Stimulated activated naive B cell treated with anti-CD40 and anti-IgM and Interleukin-4, amounts not matched to agents 10 μg/mL and 1 μg/mL and 100 μg/mL, for 72 hours (primary cell): Measurements from ENCODE around the gene UTS2R.
"Not testable (repeated sequence)": the region's sequence is repeated elsewhere in the genome, so short reads cannot be mapped to it uniquely, and the experiment has no call there.

Experiments used
- ATAC-seq, 2 donors: fragments of 150-1000 bp; cut with Tn5 transposase; replicated peaks; 2 replicates each; pipeline ENCODE4 v1.10.0; 2021; ENCODE audit warnings: moderate library complexity in 1 of 2
- DNase-seq: peaks from one replicate; pipeline ENCODE4 v3.0.0; 2021
- H3K27ac Mint-ChIP-seq: one replicate; pipeline ENCODE4 v1.8.0; 2022; ENCODE audit warnings: mild to moderate bottlenecking, mixed read lengths
- H3K27me3 Mint-ChIP-seq, 2 donors: one replicate each; pipeline ENCODE4 v1.8.0; 2022; ENCODE audit warnings: mixed read lengths in 2 of 2
- H3K36me3 Mint-ChIP-seq, 2 donors: one replicate each; pipeline ENCODE4 v1.8.0; 2022; ENCODE audit warnings: mixed read lengths in 2 of 2, mild to moderate bottlenecking in 1 of 2
- H3K4me1 Mint-ChIP-seq, 2 donors: one replicate each; pipeline ENCODE4 v1.8.0; 2022; ENCODE audit warnings: mixed read lengths in 2 of 2, mild to moderate bottlenecking in 1 of 2
- H3K4me3 Mint-ChIP-seq, 2 donors: one replicate each; pipeline ENCODE4 v1.8.0; 2022; ENCODE audit warnings: mild to moderate bottlenecking in 2 of 2, mixed read lengths in 2 of 2, moderate library complexity in 1 of 2
- H3K9me3 Mint-ChIP-seq, 2 donors: one replicate each; pipeline ENCODE4 v1.8.0; 2022; ENCODE audit warnings: mixed read lengths in 2 of 2, mild to moderate bottlenecking in 1 of 2

Gene UTS2R

DNA sequence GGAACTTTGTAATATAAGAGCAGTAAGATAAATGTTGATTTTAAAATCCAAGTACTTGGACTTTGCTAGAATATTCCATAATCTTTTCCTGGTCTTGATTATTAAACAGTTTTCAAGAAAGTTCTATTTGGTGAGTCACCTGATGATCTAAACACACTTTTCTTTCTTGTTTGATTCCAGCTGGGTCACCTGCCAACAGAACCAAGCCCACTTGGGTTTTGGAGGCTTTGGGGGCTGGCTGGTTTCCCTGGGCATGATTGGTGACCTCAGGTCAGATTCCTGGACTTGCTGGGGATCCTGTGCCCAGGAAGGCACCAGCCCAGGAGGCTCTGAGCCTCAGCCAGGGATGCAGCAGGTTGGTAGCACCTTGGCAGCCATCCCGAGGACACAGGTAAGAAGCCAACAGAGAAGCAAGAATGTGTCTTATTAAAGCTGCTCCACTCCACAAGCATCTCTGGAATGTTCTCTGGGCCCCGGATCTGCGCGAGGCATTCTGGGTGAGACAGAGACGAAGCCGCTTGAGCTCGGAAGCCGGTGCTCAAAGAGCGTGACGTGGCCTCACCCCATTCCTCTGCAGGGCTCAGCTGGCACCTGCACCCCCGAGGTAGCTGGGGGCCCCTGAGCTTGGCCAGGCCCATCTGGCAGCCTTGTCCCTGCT, 15.7 kb upstream of the UTS2R start:
- Mint-ChIP-seq H3K9me3 (no peaks in the 10 kb centered on the region), H3K4me1 (peaks cover 16 to 22% of the 10 kb centered on the region in 2 donors), H3K27ac (no peak overlapping the region)

DNA sequence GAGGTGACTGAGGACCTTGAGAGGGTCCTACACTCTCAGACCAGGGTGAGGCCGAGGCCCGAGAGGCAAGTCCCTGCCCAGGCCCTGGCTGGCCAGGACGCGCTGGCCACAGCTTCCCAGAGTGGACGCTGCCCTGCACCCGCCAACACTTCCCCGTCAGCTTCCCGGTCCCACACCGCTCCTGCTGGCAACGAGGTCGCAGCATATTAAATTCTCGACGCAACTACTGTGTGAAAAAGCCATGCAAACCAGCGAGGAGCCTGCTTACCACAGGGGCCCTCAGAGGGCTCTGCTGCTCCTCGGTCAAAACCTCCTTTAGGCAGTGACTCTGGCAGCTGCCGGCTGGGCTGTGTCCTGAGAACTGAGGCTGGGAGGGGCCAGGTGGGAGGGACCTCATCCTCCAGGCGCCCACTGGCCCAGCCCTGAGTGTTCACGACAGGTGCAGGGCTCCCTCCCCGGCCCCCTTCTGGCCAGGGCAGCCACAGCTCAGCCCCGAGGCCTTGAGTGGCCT, 14.7 kb upstream of the UTS2R start:
- peaks cover 0 to 3% of the 10 kb centered on the region in 2 donors for H3K36me3 Mint-ChIP-seq

More for the DNA sequence above, 15.7 kb upstream of the UTS2R start:
- Mint-ChIP-seq H3K4me3 (no peak overlapping the region), H3K27me3 (peaks cover 29 to 42% of the 10 kb centered on the region in 2 donors), H3K36me3 (peaks cover 0 to 3% of the 10 kb centered on the region in 2 donors)
- no peak for DNase-seq
- ATAC-seq: no peak

DNA sequence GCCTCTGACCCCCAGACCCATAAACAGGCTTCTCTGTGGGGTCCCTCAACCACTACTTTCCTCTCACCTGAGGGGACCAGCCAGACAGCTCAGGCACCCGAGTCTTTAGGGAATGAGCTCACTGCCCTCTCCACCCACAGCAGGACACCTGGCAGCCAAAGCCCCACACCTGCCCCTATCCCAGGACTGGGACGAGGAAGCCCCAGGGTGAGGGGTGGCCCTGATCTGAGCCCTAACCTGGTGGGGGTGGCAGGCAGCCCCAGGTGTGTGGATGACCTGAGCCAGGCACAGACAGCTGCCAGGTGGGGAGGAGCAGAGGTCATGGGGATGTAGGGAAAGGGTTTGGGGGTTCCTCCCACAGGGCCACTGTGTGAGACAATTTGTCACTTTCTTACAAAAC, 14.2 kb upstream of the UTS2R start:
- no peak for ATAC-seq
- Mint-ChIP-seq H3K36me3 (peaks cover 0 to 3% of the 10 kb centered on the region in 2 donors), H3K9me3 (no peaks in the 10 kb centered on the region), H3K27me3 (peaks cover 31 to 34% of the 10 kb centered on the region in 2 donors), H3K4me3 (no peak overlapping the region), H3K4me1 (peaks cover 6 to 9% of the 10 kb centered on the region in 2 donors), H3K27ac (no peak overlapping the region)
- no peak for DNase-seq

More for the DNA sequence above, 14.7 kb upstream of the UTS2R start:
- Mint-ChIP-seq H3K4me3 (no peak overlapping the region), H3K27me3 (peaks cover 30 to 37% of the 10 kb centered on the region in 2 donors), H3K4me1 (peaks cover 9 to 13% of the 10 kb centered on the region in 2 donors), H3K9me3 (no peaks in the 10 kb centered on the region), H3K27ac (no peak overlapping the region)
- no peak for DNase-seq
- ATAC-seq: no peak

DNA sequence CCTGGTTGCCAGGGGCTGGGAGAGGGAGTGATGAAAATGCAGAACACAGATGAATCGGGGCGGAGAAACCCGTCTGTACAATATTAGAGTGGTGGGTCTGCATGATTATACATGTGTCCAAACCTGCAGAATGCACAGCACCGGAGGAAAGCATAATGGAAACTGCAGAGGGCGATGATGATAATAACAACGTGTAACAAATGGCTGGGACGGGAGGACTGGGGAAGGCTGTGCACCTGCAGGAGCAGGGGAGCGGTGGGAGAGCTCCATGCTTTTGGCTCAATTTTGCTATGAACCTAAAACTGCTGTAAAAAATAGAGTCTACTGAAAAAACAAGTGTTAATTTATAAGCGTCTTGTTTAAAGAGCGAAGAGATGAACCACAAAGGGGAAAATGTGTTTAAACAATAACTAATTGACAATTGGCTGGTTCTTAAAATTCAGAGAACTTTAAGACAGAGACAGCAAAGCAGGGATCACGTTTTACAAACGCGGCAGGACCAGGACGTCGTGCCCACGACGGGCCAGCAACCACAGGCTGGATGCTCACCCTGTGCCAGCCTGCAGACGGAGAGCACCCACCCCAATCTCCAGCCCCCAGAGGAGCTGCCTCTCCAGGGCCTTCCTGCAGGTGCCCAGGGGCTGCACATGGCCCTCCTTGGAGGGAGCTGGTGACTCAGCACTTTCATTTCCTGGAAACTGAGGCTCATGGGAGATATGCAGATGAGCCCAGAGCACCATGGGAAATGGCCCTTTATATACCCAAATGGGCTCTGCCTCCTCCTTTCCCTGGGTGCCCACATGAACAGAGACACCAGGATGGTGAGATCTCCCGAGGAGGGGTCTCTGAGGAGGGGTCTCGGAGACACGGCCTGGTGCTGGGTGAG, 12.9 kb upstream of the UTS2R start, which contains the start of gene TEX19:
TSS of gene TEX19 (plus strand) at position 783 of the 886 bp plus-strand sequence. CDS start 2,904 bp downstream, outside the sequence.
- no peak within 1 kb of the TSS for H3K27ac Mint-ChIP-seq
- peaks cover 0 to 3% of the 10 kb centered on the region in 2 donors for H3K36me3 Mint-ChIP-seq
- peaks cover 6 to 9% of the 10 kb centered on the region in 2 donors for H3K4me1 Mint-ChIP-seq
- peaks cover 34 to 36% of the 10 kb centered on the region in 2 donors for H3K27me3 Mint-ChIP-seq
- DNase-seq (no peak), ATAC-seq (peak; percentile 48 to 59)
- no peaks in the 10 kb centered on the region for H3K9me3 Mint-ChIP-seq
- no peak within 1 kb of the TSS for H3K4me3 Mint-ChIP-seq

DNA sequence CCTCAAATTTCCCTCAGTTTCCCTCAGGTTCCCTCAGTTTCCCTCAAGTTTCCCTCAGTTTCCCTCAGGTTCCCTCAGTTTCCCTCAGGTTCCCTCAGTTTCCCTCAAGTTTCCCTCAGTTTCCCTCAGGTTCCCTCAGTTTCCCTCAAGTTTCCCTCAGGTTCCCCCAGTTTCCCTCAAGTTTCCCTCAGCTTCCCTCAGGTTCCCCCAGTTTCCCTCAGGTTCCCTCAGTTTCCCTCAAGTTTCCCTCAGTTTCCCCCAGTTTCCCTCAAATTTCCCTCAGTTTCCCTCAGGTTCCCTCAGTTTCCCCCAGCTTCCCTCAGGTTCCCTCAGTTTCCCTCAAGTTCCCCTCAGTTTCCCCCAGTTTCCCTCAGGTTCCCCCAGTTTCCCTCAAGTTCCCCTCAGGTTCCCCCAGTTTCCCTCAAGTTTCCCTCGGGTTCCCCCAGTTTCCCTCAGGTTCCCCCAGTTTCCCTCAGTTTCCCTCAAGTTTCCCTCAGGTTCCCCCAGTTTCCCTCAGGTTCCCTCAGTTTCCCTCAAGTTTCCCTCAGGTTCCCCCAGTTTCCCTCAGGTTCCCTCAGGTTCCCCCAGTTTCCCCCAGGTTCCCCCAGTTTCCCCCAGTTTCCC, 12.0 kb upstream of the UTS2R start:
- ATAC-seq, DNase-seq, H3K36me3 Mint-ChIP-seq, H3K27ac Mint-ChIP-seq, H3K4me3 Mint-ChIP-seq, H3K9me3 Mint-ChIP-seq, H3K4me1 Mint-ChIP-seq: not testable (repeated sequence)
- peaks cover 31 to 34% of the 10 kb centered on the region in 2 donors for H3K27me3 Mint-ChIP-seq

DNA sequence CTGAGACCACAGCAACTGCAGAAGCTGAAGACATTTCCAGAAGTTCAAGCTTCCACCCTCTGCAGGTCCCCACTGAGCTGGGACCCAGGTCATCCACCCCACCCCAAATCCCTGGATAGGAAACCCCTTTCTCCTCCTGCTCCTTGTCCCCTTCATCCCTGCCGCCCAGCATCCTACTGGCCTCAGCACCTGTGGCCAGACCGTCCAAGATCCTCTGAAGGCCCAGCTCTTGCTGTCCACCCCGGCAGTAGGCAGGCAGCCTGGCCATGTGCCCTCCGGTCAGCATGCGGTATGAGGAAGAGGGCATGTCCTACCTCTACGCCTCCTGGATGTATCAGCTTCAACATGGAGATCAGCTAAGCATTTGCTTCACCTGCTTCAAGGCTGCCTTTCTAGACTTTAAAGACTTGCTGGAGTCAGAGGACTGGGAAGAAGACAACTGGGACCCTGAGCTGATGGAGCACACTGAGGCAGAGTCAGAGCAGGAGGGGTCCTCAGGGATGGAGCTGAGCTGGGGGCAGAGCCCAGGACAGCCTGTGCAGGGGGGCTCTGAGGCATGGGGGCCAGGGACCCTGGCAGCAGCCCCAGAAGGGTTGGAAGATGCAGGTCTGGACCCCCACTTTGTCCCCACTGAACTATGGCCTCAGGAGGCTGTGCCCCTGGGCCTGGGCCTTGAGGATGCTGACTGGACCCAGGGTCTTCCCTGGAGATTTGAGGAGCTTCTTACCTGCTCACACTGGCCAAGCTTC, 9.5 kb upstream of the UTS2R start:
- ATAC-seq (no peak), DNase-seq (no peak)
- Mint-ChIP-seq H3K4me3 (no peak overlapping the region), H3K27me3 (peaks cover 21% of the 10 kb centered on the region in 2 donors), H3K4me1 (peaks cover 6 to 9% of the 10 kb centered on the region in 2 donors), H3K36me3 (peaks cover 0 to 3% of the 10 kb centered on the region in 2 donors), H3K27ac (peak overlapping the region; percentile 37), H3K9me3 (no peaks in the 10 kb centered on the region)

DNA sequence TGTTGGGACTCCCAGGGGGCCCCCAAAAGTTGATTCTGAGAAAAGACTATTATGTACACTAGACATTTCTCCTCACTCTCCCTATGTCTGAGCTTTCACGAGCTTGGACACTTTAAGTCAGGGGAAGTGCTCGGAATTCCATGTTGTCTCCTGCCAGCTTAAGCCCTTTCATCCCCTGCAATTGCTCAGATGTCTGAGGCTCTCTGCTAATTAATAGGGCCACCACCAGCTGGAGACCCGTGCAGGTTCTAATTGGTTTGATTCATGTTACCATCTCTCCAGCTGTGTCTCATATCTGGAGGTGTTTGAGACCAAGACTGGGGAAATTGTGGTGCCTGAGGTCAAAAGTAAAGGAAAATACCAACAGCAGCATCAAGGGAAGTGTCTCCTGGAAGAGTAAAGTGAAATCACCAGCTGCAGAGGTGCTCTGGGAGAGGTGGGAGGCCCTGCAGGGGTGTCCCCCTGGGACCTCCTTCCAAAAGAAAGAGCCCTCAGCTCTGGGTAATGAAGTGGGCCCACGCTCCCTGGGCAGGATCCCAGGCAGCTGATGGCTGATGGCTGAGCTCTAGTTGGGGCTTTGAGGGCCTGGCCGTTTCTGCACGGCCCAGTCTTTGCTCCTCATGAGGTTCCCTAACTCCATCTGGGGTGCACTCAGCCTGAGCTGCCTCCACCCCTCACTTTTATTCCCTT, 5.8 kb upstream of the UTS2R start:
- peaks cover 19 to 27% of the 10 kb centered on the region in 2 donors for H3K27me3 Mint-ChIP-seq
- DNase-seq: no peak
- peaks cover 4 to 5% of the 10 kb centered on the region in 2 donors for H3K4me1 Mint-ChIP-seq
- H3K4me3 Mint-ChIP-seq: no peak overlapping the region
- no peaks in the 10 kb centered on the region for H3K9me3 Mint-ChIP-seq
- H3K36me3 Mint-ChIP-seq: no peaks in the 10 kb centered on the region
- H3K27ac Mint-ChIP-seq: no peak overlapping the region
- no peak for ATAC-seq

DNA sequence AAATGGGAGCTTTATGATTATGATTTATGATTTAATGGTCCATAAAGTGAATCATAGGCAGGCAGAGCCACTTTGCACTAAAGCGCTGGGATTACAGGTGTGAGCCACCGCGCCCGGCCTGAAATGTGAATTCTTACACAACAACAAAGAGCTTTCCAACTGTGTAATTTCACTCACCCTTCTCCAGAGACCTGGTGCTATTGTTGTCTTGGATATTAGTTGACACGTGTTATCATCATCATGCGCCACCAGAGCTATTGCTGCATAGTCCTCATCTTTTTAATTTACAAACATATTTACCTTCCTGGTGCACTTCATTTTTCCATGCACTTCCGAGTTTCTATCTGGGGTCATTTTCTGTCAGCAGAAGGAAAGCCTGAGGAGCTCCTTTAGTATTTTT, 4.8 kb upstream of the UTS2R start:
- H3K36me3 Mint-ChIP-seq: no peaks in the 10 kb centered on the region
- peaks cover 9 to 10% of the 10 kb centered on the region in 2 donors for H3K4me1 Mint-ChIP-seq
- H3K27ac Mint-ChIP-seq: no peak overlapping the region
- no peak for DNase-seq
- no peaks in the 10 kb centered on the region for H3K9me3 Mint-ChIP-seq
- no peak for ATAC-seq
- peaks cover 20 to 30% of the 10 kb centered on the region in 2 donors for H3K27me3 Mint-ChIP-seq
- no peak overlapping the region for H3K4me3 Mint-ChIP-seq

DNA sequence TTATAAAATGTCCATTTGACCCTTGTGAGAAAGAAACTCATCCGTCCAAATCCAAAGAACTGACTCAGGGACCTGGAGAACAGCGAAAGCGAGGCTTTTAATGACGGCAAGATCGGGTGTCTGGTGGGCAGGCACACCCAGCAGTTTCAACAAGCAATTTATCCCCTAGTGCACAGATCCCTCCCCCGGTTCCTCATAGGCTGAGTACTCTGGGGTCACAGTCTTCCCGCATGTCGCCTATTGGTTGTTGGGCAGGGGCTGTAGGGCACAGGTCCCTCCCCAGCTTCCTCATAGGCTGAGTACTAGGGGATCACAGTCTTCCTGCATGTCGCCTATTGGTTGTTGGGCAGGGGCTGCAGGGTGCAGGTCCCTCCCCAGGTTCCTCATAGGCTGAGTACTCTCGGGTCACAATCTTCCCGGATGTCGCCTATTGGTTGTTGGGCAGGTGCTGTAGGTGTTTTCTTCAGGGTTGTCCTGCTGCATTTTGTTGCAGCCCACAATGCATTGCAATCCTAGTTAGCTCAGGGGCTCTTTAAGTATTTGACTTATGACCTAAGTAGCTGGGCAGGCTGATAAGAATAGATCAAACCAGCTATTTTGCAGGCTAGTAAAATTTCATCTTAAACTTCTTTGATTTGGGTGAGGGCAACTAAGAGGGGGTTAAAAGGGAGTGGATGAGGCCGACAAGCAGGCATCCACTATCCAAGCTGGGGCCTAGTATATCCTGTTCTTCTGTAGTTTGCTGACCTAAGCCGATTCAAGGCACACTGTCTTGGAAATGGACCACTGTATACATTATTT, 3.6 kb upstream of the UTS2R start:
- DNase-seq: no peak
- peaks cover 14 to 19% of the 10 kb centered on the region in 2 donors for H3K4me1 Mint-ChIP-seq
- peaks cover 24 to 34% of the 10 kb centered on the region in 2 donors for H3K27me3 Mint-ChIP-seq
- no peak overlapping the region for H3K4me3 Mint-ChIP-seq
- H3K36me3 Mint-ChIP-seq: no peaks in the 10 kb centered on the region
- H3K27ac Mint-ChIP-seq: no peak overlapping the region
- H3K9me3 Mint-ChIP-seq: no peaks in the 10 kb centered on the region
- ATAC-seq: no peak

DNA sequence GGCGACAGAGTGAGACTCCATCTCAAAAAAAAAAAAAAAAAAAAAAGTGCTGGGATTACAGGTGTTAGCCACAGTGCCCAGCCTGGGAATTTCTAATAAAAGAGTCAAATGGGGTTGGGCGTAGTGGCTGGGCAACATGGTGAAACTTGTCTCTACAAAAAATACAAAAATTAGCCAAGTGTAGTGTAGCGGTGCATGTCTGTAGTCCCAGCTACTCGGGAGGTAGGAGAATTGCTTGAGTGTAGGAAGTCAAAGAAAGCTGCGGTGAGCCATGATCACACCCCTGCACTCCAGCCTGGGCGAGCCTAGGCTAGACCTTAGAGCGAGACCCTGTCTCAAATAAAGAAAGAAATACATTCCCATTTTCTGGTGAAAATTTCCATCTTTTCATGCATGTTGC, 2.4 kb upstream of the UTS2R start:
- Mint-ChIP-seq H3K4me3 (no peak overlapping the region), H3K9me3 (no peaks in the 10 kb centered on the region), H3K27me3 (peaks cover 20 to 43% of the 10 kb centered on the region in 2 donors), H3K4me1 (peaks cover 16 to 26% of the 10 kb centered on the region in 2 donors), H3K36me3 (no peaks in the 10 kb centered on the region), H3K27ac (no peak overlapping the region)
- no peak for ATAC-seq
- no peak for DNase-seq

DNA sequence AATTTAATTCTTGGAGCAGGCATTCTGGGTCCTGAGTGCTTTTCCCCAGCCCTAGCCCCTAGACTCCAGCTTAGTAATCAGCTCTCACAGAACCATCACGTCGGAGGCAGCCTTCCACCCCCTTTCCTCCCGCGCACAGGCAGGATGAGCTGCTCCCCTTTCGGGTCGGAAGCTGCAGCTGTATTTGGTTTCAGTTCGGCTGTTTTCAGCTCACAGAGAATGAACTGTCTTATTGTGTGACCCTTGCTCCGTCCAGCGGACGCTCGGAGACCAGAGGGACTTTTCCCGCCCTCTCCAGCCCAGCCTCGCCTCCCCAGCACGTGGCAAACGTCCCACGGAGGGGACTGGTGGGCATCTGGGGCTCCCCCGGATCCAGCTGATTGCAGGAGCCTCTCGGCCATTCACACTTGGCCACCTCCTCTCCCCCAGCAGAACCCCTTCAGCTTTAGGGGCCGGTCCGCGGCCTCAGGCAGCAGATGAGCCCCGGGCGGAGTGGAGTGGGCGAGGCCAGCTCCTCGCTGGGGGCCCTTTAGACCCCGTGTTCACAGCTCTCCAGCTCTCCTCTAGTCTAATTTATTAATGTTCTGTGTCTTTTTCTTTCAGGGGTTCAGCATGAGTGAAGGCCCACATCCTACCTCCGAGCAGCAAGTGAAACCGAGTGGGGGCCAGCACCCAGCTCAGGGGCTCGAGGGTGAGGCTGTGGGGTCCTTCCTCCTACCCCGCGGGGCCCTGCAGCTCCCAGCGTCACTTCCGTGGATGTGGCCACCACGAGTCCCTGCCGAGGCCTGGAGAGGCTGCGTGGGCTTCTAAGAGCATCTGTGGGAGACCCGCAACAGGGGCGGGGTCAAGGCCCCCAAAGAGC, 863 bp upstream of the UTS2R start:
- Mint-ChIP-seq H3K27ac (peak overlapping the region; percentile 81), H3K36me3 (no peaks in the 10 kb centered on the region), H3K9me3 (no peaks in the 10 kb centered on the region), H3K4me1 (peaks cover 16 to 26% of the 10 kb centered on the region in 2 donors), H3K27me3 (peaks cover 19 to 45% of the 10 kb centered on the region in 2 donors), H3K4me3 (peak overlapping the region; percentile 79)
- peak; percentile 66 to 72 for ATAC-seq
- no peak for DNase-seq
